OCI-LY1 (cell line): Measurements from ENCODE around the gene LIPC.

ENCODE experiments used
- CTCF ChIP-seq: fragments of 200-600 bp; sonication (generic), shearing (Covaris generic); IDR thresholded peaks from 2 replicates; pipeline ENCODE4 v1.5.1; 2017; ENCODE audit warnings: mild to moderate bottlenecking, antibody characterized with exemption, low read length, moderate library complexity, mixed read lengths
- EZH2 ChIP-seq: fragments of 200-600 bp; sonication (generic), shearing (Covaris generic); IDR thresholded peaks from 2 replicates; pipeline ENCODE4 v1.8.0; 2017; ENCODE audit warnings: borderline replicate concordance, mixed run types, mild to moderate bottlenecking, antibody characterized with exemption, low read length, moderate library complexity, mixed read lengths

- TF ChIP-seq CTCF (no peak), EZH2 (no peak)
Observed at GRCh38 chr15:58445865-58446264, 14.1 kb downstream of the LIPC start.
